SK-N-SH (cell line): Measurements from ENCODE around the gene CPS1.

Source experiments
- NRF1 ChIP-seq: IDR thresholded peaks from 2 replicates; pipeline ENCODE4 v1.6.1; 2012; ENCODE audit warnings: low read depth, mild to moderate bottlenecking, low read length
- POLR2AphosphoS5 ChIP-seq: IDR thresholded peaks from 2 replicates; pipeline ENCODE4 v1.6.1; 2012; ENCODE audit warnings: low read depth, low read length
- RCOR1 ChIP-seq: fragments of 150-350 bp; IDR thresholded peaks from 2 replicates; pipeline ENCODE4 v1.6.1; 2017; ENCODE audit warnings: antibody characterized with exemption, low read length

- TF ChIP-seq RCOR1 (no peak), POLR2AphosphoS5 (no peak), NRF1 (no peak)
Measured at GRCh38 chr2:210713122-210713521, 156.7 kb downstream of the CPS1 start.
